Parathyroid adenoma (tissue), 2 donors: ENCODE data around the gene YEATS4.

ENCODE experiments used
- H2AFZ ChIP-seq: fragments of 300-600 bp; sonication (generic); one replicate; pipeline ENCODE4 v1.7.0; 2017; ENCODE audit warnings: antibody characterized with exemption, mild to moderate bottlenecking
- H3K27ac ChIP-seq: fragments of 300-600 bp; sonication (generic); one replicate; pipeline ENCODE4 v1.7.0; 2017
- H3K27me3 ChIP-seq: fragments of 300-600 bp; sonication (generic); one replicate; pipeline ENCODE4 v1.7.0; 2017; ENCODE audit warnings: low read length; ENCODE audit not compliant: control insufficient read depth, insufficient read depth
- H3K36me3 ChIP-seq: fragments of 300-600 bp; sonication (generic); one replicate; pipeline ENCODE4 v1.7.0; 2017; ENCODE audit warnings: low read length; ENCODE audit not compliant: control insufficient read depth, insufficient read depth
- H3K4me1 ChIP-seq: fragments of 300-600 bp; sonication (generic); one replicate; pipeline ENCODE4 v1.7.0; 2017; ENCODE audit warnings: control low read depth
- H3K4me2 ChIP-seq: fragments of 300-600 bp; sonication (generic); one replicate; pipeline ENCODE4 v1.7.0; 2017; ENCODE audit warnings: low read length
- H3K4me3 ChIP-seq: fragments of 300-600 bp; sonication (generic); one replicate; pipeline ENCODE4 v1.7.0; 2017; ENCODE audit warnings: low read depth, low read length
- H3K79me2 ChIP-seq: fragments of 300-600 bp; sonication (generic); one replicate; pipeline ENCODE4 v1.7.0; 2017; ENCODE audit warnings: control low read depth
- H3K9ac ChIP-seq: fragments of 300-600 bp; sonication (generic); one replicate; pipeline ENCODE4 v1.7.0; 2017; ENCODE audit warnings: mild to moderate bottlenecking
- H3K9me3 ChIP-seq: fragments of 300-600 bp; sonication (generic); one replicate; pipeline ENCODE4 v1.7.0; 2017; ENCODE audit warnings: low read length; ENCODE audit not compliant: control insufficient read depth
- TF ChIP-seq, protein P1 (sequence below): fragments of 300-600 bp; sonication (generic); IDR thresholded peaks from one replicate; pipeline ENCODE4 v1.7.0; 2017; ENCODE audit warnings: antibody characterized with exemption, mild to moderate bottlenecking
- donor health status: primary hyperparathyroidism.

The YEATS4 gene

DNA sequence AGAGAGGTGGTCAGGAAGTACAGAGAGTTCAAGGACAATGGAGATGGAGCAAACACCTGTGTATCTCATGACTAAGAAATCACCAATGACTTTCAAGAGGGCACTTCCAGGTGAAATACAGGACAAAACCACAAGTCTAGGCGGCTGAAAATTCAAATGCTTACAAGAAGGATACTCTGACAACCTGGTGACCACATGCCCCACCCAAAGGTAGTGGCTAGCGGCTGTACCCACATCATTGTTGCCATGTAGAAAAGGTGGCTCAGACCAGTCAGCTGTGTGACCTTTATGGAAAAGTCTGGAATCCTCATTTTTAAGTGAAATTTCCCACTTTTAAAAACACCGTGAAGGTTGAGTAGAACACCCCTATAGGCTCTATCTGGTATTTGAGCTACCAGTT lies 62.0 kb downstream of the YEATS4 start:
- no peaks in the 10 kb centered on the region for H3K9me3 ChIP-seq
- H3K9ac ChIP-seq: no peak overlapping the region
- no peaks in the 10 kb centered on the region for H3K27me3 ChIP-seq
- no peaks in the 10 kb centered on the region for H3K36me3 ChIP-seq
- no peaks in the 10 kb centered on the region for H3K4me1 ChIP-seq
- H3K79me2 ChIP-seq: no peaks in the 10 kb centered on the region
- TF ChIP-seq, protein P1, sequence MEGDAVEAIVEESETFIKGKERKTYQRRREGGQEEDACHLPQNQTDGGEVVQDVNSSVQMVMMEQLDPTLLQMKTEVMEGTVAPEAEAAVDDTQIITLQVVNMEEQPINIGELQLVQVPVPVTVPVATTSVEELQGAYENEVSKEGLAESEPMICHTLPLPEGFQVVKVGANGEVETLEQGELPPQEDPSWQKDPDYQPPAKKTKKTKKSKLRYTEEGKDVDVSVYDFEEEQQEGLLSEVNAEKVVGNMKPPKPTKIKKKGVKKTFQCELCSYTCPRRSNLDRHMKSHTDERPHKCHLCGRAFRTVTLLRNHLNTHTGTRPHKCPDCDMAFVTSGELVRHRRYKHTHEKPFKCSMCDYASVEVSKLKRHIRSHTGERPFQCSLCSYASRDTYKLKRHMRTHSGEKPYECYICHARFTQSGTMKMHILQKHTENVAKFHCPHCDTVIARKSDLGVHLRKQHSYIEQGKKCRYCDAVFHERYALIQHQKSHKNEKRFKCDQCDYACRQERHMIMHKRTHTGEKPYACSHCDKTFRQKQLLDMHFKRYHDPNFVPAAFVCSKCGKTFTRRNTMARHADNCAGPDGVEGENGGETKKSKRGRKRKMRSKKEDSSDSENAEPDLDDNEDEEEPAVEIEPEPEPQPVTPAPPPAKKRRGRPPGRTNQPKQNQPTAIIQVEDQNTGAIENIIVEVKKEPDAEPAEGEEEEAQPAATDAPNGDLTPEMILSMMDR: no peak
- H3K4me2 ChIP-seq: no peak overlapping the region
- H3K4me3 ChIP-seq: no peak overlapping the region
- H2AFZ ChIP-seq: no peak overlapping the region
- H3K27ac ChIP-seq: no peak overlapping the region

DNA sequence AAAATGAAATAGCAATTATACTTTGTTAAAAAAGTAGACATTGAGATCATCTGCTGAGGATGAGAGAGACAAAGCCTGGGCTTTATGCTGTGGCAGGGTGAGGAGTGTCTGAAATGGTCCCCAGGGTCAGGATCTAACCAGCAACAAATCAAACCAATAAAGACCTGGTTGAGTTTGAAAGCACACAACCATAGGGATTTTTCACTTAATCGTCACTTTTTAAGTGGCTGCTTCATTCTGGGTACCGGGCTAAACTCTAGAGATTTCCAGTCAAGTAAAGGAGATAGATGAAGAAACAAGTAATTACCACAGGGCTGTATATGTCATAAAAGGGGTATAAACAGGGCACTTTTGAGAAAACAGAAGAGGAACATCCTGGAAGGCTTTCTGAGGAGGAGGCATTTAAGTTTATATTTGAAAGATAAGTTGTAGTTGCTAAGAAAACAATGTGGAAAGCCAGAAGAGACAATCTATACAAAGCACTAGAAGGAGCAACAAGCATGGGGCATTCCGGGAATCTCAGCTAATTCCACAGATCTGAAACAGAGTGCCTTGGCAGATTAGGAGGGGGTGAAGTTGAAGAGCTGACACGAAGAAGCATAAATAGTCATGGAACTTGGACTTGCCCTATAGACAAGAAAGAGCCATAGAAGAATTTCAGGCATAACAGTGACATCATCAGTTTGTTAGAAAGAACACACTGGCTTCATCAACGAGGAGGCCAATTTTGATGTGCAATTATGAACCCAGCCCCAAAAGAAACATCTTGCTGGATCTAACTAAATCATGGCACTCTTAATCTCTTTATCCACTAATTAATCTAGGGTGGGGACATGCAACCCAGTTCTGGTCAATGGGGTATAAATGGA lies 63.7 kb downstream of the YEATS4 start:
- H3K9me3 ChIP-seq: no peaks in the 10 kb centered on the region

DNA sequence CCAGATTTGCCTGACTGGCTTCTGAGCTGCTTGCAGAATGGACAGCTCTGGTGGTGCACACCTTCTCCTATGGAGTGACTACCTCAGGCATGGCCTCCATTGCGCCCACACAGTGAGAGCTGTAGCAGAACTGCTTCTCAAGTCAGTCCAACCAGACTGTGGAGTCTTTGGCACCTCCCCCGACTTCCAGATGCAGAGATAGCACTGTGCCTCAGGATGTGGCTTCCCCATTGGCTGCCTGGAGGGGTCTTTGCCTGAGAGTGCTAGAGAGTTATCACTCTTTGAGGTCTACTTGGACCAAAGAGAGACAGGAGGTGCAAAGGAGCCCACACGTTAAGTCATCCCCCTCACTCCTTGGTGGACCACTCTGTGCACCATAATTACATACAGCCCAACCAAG lies 65.9 kb downstream of the YEATS4 start:
- H3K4me2 ChIP-seq: no peak overlapping the region
- H3K9ac ChIP-seq: no peak overlapping the region
- no peaks in the 10 kb centered on the region for H3K9me3 ChIP-seq
- H3K27ac ChIP-seq: no peak overlapping the region
- H3K4me3 ChIP-seq: no peak overlapping the region
- TF ChIP-seq, protein P1: no peak
- no peaks in the 10 kb centered on the region for H3K36me3 ChIP-seq
- no peaks in the 10 kb centered on the region for H3K27me3 ChIP-seq
- no peaks in the 10 kb centered on the region for H3K79me2 ChIP-seq
- no peaks in the 10 kb centered on the region for H3K4me1 ChIP-seq
- no peak overlapping the region for H2AFZ ChIP-seq

More for the DNA sequence above, 63.7 kb downstream of the YEATS4 start:
- Histone ChIP-seq H2AFZ (no peak overlapping the region), H3K9ac (no peak overlapping the region), H3K4me2 (no peak overlapping the region), H3K36me3 (no peaks in the 10 kb centered on the region), H3K4me3 (no peak overlapping the region), H3K79me2 (no peaks in the 10 kb centered on the region), H3K27ac (no peak overlapping the region), H3K4me1 (no peaks in the 10 kb centered on the region), H3K27me3 (no peaks in the 10 kb centered on the region)
- TF ChIP-seq, protein P1: no peak

DNA sequence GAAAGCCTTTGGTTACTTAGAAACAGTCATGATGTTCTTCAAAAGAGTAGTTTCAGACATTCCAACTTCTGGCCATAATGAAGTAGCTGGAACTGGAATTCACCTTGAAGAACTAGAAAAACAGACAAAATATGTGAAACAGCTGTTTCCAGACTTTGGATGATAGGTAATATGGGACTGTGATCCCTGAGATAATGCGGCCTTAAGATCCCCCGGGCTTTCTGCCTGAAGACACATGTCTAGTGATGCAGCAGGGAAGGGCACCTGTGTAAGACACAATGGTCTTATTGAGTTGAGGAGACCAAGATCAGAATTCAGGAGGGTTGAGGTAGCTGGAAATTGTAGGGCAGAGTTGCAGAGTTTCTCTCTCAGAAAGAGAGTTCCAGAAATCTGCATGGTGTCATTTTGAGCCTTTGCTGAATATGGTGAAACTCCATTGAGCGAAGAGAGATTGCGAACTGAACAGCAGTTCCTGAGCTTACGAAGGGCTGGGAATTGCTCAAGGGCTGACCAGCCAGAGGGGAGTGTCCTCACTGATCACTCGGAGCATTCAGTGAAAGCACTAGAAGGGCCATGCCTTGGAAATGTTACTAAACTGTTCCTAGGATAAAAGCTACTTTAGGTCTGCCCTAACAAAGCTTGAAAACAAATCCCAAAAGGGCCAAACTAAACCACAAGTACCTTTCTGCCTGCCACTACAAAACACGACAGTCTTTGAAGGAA lies 69.0 kb downstream of the YEATS4 start:
- Histone ChIP-seq H2AFZ (no peak overlapping the region), H3K4me3 (no peak overlapping the region), H3K27ac (no peak overlapping the region), H3K9ac (no peak overlapping the region), H3K4me2 (no peak overlapping the region), H3K4me1 (no peaks in the 10 kb centered on the region), H3K27me3 (no peaks in the 10 kb centered on the region), H3K79me2 (no peaks in the 10 kb centered on the region), H3K36me3 (no peaks in the 10 kb centered on the region), H3K9me3 (no peaks in the 10 kb centered on the region)
- TF ChIP-seq, protein P1: no peak
